Activated CD8-positive, alpha-beta memory T cell treated with anti-CD3 and anti-CD28 coated beads, Interleukin-2, amount 50 U/mL, for 48 hours (primary cell): Measurements from ENCODE around the gene TPRX1.
A peak's percentile ranks its signal among the peaks of the same experiment; 100 is the strongest.
"Not testable (repeated sequence)": the region's sequence is repeated elsewhere in the genome, so short reads cannot be mapped to it uniquely, and the experiment has no call there.

Experiments
- DNase-seq: peaks from one replicate; pipeline ENCODE4 v3.0.0-alpha.2; 2020

Gene TPRX1, protein sequence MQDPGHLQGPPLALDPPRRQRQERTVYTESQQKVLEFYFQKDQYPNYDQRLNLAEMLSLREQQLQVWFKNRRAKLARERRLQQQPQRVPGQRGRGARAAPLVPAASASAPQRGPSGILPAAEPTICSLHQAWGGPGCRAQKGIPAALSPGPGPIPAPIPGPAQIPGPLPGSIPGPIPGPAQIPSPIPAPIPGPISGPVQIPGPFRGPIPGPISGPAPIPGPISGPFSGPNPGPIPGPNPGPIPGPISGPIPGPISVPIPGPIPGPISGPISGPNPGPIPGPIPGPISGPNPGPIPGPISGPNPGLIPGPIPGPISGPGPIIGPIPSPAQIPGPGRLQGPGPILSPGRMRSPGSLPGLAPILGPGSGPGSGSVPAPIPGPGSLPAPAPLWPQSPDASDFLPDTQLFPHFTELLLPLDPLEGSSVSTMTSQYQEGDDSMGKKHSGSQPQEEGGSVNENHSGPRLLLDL

DNA sequence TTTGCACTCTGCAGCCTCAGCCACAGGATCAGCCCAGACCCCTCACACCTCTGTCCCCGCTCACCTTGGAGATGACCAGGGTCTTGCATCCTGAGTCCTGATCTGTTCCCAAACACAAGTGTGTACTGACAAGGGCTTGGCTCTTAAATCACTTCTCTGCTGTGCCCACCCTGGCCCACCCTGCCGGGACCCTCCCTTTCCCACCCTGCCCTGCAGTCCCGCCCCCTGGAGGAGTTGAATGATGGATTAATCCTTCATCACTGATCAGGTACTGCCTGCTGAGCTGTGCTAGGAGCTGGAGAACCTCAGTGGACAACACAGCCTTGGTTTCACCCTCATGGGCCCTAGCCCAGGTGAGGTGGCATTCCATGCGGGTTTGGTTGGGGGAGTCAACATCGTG, at the start of gene TPRX1:
Gene TPRX1 (minus strand): TSS at position 101 of the 400 bp plus-strand sequence. CDS start 12 bp downstream, at position 89.
- DNase-seq: not testable (repeated sequence)

DNA sequence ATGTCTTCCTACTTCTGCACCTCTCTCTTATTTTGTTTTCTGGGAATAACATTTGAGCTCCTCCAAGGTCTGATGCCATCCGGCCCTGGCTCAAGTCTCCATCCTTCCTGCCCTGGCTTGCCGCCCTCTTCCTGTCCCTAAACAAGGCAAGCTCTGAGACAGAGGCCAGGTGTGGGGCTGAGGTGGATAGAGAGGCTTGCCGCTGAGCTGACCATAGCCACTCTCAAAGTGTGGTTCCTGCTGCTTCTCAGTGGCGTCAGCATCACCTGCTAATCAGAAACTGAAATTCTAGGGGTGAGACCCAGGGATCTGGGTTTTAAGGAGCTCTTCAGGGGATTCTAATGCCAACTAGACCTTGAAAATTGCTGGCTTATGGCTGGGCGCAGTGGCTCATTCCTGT, 48.7 kb upstream of the TPRX1 start:
- no peak for DNase-seq

DNA sequence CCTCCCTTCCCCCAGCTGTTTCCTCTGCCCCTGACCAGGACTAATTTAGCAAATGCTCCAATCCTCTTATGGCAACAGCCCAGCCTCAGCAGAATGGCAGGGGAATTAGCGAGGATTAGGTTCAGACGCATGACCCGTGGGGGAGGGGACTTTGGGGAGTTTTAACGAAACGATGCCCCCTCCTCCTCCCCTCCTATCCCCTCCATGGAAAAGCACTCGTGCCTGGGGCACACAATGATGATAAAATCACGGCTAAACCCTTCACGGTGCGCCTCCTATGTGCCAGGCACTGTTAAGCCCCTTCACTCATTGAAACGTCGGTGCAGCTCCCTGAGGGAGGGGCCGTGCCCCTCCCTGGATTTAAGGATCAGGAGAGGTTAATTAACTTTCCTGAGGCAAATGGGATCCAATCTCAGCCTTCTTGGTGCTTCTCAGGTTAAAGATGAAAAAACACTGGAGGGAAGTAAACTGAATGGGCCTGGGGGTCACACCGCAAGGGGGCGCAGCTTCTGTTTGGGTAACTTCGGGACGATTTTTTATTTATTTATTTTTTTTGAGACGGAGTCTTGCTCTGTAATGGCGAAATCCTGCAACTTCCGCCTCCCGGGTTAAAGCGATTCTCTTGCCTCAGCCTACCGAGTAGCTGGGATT, 44.6 kb upstream of the TPRX1 start:
- DNase-seq: peak; percentile 75

DNA sequence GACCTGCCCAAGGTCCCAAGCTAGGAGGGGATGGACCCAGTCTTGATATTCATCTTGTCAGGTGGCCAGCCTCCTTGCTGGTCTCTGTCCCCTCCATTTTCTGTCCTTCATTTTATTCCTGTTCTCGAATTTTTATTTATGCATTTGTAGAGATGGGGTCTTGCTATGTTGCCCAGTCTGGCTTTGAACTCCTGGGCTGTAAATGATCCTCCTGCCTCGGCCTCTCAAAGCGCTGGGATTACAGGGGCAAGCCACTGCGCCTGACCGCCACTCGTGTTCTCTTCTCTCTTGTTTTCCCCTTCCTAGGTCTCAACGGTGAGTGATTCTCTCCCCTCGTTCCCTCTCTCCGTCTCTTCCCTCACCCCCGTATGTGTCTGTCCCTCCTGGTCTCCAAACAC, 44.1 kb upstream of the TPRX1 start:
- no peak for DNase-seq

DNA sequence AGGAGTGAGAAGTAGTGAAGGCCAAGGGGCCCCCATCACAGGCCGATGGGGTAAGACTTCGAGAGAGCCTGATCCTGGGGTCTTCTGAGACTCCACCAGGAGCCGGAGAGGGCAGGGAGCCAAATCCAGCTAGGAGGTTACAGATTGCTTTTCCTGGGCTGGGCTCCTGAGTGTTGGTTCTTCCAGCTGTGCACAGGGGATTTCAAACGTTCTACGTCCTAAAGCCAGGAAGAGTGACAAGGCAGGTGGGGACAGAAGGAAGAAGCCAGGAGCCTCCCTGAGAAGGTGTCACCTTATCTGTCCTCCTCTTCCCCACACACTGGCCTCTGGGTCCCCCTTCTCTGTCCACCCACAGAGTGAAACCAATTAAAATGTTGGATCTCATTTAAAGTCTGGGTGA, 38.6 kb upstream of the TPRX1 start:
- no peak for DNase-seq

DNA sequence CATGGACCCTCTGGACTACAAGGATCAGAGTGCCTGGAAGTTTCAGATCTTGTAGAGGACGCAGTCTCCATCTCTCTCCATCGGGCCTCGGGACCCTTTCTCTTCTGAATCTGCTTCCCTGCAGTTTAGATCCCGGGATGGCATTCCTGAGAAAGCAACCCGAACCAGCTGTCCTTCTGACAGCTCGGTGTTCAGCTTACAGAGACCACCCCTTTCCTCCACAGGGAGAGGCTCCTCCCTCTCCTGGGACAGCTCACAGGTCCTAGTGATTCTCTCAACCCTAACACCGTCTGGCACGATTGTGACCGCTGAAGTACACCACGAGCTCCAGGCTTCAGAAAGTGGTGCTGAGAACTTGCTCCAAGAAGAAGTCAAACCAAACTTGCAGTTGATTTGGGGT, 35.6 kb upstream of the TPRX1 start:
- DNase-seq: no peak

DNA sequence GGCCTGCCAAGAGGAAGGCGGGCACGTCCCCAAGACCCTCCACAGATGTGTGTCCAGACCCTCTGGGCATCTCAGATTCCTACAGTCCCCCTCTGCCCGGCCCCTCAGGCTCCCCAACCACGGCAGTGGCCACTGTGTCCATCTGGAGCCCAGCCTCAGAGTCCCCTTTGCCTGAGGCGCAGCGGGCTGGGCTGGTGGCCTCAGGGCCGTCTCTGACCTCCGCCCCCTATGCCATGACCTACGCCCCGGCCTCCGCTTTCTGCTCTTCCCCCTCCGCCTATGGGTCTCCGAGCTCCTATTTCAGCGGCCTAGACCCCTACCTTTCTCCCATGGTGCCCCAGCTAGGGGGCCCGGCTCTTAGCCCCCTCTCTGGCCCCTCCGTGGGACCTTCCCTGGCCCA, 35.1 kb upstream of the TPRX1 start:
- no peak for DNase-seq

DNA sequence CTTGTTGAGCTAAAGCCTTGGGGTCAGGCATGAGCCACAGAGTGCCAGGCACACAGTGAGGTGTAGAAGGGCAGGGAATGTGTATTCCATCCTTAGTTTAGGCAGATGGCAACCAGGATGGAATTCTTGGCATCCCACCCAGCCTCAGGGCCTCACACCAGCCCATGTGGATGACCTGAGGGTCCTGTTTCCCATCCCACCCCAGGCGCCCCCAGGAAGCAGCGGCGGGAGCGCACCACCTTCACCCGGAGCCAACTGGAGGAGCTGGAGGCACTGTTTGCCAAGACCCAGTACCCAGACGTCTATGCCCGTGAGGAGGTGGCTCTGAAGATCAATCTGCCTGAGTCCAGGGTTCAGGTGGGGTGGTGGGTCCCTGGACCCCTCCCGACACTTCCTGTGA, 31.7 kb upstream of the TPRX1 start:
- no peak for DNase-seq

DNA sequence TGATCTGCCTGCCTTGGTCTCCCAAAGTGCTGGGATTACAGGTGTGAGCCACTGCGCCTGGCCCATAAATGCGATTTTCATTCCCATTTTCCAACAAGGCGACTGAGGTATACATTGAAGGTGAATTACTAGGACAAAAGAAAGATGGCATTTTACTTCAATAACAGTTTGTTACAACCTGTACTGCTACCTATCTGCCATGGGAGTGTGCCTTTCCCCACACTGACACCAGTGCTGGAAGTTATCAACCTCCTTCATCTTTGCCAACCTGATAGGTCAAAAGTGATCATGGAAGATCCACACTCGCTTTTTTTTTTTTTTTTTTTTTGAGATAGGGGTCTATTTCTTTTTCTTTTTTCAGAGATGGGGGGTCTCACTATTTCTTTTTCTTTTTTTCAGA, 28.4 kb upstream of the TPRX1 start:
- no peak for DNase-seq

DNA sequence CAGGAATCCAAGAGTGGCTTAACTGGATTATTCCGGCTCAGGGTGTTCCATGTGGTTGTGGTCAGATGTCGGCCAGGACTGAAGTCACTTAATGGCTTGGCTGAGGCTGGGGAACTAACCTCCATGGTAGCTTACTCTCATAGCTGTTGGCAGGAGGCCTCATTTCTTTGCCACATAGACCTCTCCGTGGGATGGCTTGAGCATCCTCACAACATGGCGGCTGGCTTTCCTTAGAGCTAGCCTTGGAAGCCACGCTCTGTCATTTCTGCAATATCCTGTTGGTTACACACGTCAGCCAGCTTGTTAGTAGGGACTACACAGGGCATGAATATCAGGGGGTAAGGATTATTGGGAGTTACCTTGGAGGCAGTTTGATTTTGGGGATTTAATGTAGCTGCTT, 22.4 kb upstream of the TPRX1 start:
- DNase-seq: no peak

DNA sequence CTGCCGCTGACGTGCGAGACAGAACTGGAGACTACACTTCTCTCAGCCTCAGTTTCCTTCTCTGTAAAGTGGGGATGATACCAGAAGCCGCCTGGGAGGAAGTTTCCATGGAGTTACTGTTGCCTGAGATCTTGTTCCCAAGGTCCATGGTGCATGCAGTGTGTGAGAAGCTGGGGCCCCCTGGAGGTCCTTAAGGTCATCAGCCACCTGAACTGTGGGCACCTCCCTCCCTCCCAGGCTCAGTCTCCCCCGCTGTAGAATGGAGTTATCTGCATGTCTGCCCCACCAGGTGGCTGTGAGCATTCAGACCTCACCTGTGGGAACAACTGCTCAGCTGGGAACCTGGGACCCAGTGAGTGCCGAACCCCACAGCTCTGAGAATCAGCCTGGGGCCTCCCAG, 20.0 kb upstream of the TPRX1 start:
- no peak for DNase-seq

DNA sequence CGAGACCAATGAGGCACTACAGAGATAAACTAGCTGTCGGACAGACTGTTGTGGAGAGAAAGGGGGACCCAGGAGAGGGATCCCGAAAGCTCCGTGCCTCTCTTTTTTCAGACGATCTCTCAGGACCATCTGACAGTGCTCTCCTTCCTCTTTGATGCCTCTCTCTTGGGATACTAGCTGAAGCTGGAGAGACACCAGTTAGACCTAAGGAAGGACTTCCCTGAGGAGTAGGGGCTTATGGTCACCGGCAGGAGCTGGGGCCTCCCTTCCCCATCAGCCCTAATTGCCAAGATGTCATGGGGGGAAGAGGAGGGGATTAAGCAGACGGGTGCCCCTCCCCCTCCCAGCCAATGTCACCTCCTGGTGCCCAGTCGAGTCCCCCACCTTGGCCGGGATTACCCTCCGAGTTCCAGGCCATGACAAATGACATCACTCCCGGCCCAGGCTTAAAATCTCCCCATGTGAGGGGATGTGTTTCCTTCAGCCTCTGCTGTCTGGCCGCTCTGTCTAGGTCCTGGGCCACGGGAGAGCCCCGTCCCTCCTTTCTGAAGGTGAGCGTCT, 17.2 kb upstream of the TPRX1 start, which contains the start of gene CRX:
Gene CRX (plus strand): TSS at position 478 of the 561 bp plus-strand sequence. CDS start 12,507 bp downstream, outside the sequence.
- no peak for DNase-seq

DNA sequence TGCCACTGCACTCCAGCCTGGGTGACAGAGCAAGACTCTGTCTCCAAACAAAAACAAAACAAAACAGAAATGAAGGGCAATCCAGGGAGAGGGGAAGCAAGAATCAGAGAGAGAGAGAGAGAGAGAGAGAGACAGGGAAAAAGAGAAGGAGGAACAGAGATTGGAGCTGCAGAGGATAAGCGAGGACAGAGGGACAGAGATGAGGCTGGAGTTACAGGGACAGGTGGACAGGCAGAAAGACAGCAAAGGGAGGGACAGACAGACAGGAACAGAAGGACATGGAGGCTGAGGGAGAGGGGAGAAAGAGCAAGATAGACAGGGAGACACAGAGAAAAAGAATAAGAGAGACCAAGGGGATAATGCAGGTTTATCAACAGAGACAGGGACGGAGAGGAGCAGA, 16.1 kb upstream of the TPRX1 start:
- DNase-seq: no peak

DNA sequence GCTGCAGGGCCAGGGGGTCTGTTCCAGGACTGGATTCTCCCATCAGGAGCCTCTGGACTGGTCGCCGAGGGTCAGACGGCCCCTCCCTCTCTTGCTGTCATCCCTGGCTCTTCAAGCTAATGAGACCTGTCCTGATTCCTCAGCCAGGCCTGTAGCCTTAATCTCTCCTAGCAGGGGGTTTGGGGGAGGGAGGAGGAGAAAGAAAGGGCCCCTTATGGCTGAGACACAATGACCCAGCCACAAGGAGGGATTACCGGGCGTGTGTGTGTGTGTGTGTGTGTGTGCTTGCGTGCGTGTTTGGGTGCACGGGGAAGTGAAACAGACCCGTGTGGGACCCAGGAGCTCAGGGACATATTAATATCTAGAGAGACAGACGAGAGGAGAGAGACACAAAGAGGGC, 15.5 kb upstream of the TPRX1 start:
- DNase-seq: no peak

DNA sequence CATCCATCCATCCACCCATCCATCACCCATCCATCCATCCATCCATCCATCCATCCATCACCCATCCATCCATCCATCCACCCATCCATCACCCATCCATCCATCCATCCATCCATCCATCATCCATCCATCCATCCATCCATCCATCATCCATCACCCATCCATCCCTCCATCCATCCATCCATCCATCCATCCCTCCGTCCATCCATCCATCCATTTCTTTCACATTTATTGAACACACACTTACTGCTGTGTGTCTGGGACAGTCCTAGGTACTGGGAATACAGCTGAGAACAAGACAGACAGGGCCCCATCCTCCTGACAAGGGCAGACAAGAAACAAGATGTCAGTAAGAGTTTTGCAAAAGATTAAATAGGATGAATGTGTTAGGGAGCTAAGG, 13.9 kb upstream of the TPRX1 start:
- not testable (repeated sequence) for DNase-seq

DNA sequence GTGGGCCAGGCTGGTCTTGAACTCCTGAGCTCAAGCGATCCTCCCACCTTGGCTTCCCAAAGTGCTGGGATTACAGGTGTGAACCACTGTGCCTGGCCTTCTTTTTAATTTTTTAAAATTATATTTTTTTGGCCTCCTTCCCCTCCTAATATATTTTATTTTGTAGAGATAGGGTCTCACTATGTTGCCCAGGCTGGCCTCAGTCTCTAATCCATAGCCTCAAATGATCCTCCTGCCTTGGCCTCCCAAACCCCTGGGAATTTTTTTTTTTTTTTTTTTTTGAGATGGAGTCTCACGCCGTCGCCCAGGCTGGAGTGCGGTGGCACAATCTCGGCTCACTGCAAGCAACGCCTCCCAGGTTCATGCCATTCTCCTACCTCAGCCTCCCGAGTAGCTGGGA, 11.9 kb upstream of the TPRX1 start:
- DNase-seq: not testable (repeated sequence)

DNA sequence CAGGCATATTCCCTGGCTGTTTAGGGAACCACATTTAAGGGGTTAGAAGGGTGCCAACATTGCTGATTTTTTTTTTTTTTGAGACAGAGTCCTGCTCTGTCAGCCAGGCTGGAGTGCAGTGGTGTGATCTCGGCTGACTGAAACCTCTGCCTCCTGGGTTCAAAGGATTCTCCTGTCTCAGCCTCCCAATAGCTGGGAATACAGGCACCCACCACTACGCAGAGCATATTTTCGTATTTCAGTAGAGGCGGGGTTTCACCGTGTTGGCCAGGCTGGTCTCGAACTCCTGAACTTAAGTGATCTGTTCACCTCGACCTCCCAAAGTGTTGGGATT, 9.6 kb upstream of the TPRX1 start:
- DNase-seq: no peak

DNA sequence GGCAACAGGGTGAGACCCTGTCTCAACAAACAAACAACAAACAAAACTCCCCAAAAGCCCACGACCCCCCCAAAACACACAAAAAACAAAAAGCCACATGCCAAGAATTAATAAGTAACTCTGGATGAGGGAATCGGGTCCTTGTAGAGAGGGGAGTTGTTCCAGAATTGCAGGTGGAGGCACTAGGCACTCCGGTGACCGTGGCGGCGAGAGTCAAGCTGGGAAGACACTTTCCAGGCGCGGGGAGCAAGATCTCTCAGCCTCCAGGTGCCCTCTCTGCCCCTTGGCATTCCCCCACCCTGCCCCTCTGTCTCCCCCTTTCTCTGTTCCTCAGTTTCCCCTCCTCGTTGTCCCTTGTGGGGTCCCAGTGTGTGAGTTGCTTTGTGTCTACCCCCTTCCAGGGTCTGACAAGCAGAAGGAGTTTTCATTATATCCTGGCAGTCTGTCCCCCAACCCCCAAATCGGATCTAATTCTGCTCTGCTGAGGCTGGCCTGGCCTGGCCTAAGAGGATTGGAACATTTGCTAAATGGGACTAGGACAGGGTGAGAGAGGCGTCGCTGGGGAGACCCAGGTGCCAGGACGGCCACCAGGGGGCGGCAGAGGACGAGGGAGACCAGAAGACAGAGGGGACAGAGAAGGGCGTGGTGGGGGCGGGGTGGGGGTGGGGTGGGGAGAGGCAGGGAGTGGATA, 9.1 kb upstream of the TPRX1 start:
- DNase-seq: peak; percentile 98

DNA sequence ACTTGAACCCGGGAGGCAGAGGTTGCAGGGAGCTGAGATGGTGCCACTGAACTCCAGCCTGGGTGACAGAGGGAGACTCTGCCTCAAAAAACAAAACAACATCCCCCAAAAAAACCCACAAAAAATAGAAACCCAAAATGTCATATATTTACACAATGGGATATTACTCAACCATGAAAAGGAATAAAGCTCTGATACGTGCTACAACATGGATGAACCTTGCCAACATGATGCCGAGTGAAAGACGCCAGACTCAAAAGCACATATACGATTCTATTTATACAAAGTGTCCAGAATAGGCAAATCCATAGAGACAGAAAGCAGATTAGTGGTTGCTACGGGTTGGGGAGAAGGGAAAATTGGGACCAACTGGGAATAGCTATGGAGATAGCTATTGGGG, 2.1 kb upstream of the TPRX1 start:
- no peak for DNase-seq

DNA sequence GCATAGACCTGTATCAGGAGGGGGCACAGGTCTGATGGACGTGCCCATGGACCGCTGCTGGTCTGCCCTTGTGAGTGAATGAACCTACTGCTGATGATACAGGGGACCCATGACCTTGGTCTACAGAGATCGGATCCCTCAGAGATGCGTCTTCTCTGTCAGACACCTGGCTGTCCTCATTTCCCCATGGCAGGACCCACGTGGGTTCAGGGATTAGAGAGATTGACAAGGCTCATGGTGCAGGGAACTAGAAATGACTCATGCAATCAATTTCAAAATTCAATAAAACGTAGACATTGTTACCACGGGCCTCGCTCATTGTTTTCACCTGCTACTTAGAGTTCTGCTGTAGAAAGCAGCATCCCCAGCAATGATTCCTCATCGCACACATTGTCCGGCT, 962 bp upstream of the TPRX1 start:
- no peak for DNase-seq

DNA sequence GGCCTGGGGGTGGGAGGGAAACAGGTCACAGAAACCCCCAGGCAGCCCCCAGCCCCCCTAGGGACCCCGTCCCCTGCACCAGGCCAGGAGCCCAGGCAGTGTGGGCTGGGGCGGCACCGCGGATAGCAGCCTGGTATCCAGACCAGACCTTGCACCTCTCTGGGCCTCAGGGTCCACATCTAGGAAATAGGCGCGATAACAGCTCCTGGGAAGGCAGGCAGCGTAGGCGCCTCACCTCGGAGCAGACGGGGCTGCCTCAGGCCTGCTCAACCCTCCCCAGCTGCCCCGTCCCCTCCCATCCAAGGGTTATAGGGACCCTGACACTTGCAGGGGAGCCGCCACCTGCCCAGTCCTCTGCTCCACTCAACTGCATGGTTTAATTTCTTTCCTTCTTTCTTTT, 680 bp downstream of the TPRX1 start:
- DNase-seq: not testable (repeated sequence)

DNA sequence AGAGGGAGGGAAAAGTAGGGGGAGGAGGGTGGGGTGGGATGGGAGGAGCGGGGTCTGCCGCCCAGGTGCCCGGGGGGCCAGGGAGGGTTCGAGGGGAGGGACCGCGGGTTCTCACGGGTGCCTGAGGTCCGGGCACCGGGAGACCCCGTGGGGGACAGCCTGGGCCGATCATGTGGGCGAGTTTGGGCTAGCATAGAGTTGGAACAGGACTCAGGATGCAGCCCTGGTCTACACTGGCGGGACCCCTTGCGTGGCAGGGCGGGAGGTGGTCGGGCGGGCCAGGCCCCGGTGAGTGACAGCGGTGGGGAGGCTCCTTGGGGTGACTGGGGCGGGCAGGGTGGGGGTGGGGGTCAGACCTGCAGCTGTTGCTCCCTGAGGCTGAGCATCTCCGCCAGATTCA, 1.2 kb downstream of the TPRX1 start:
- DNase-seq: not testable (repeated sequence)

DNA sequence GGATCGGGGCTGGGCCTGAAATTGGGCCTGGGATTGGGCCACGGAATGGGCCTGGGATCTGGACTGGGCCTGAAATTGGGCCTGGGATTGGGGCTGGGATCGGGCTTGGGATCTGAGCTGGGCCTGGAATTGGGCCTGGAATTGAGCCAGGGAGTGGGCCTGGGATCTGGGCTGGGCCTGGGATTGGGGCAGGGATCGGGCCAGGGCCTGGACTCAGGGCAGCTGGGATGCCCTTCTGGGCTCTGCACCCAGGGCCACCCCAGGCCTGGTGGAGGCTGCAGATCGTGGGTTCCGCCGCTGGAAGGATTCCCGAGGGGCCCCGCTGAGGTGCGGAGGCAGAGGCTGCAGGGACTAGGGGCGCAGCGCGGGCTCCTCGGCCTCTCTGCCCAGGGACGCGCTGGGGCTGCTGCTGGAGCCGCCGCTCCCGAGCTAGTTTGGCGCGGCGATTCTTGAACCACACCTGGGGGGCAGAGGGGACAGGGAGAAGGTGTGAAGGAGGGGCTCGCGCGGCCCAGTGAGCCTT, 1.8 kb downstream of the TPRX1 start:
- no peak for DNase-seq
